Mesenchymal stem cell (in vitro differentiated cells and primary cell): ENCODE results near the gene EXD3.
A peak's percentile ranks its signal among the peaks of the same experiment; 100 is the strongest.

ENCODE experiments used
- DNase-seq: peaks from one replicate; pipeline ENCODE4 v3.0.0-alpha.2; 2013
- H2AFZ ChIP-seq: one replicate; pipeline ENCODE4 v1.6.1; 2013; ENCODE audit warnings: low read depth, mild to moderate bottlenecking, control low read depth, inconsistent platforms, low read length, moderate library complexity
- H2AK5ac ChIP-seq: 2 replicates; pipeline ENCODE4 v1.6.1; 2013; ENCODE audit warnings: low read length, moderate library complexity, mild to moderate bottlenecking, inconsistent platforms; ENCODE audit not compliant: severe bottlenecking
- H2BK120ac ChIP-seq: one replicate; pipeline ENCODE4 v1.6.1; 2013; ENCODE audit warnings: low read depth, mild to moderate bottlenecking, inconsistent platforms, low read length, moderate library complexity
- H2BK12ac ChIP-seq, 2 experiments: one replicate each; pipeline ENCODE4 v1.6.1; 2013; ENCODE audit warnings: inconsistent platforms in 2 of 2, low read length in 2 of 2, mild to moderate bottlenecking in 2 of 2, moderate library complexity in 2 of 2, control low read depth in 1 of 2
- H2BK15ac ChIP-seq: one replicate; pipeline ENCODE4 v1.6.1; 2013; ENCODE audit warnings: mild to moderate bottlenecking, low read depth, inconsistent platforms; ENCODE audit not compliant: poor library complexity, severe bottlenecking
- H2BK5ac ChIP-seq: 2 replicates; pipeline ENCODE4 v1.6.1; 2013; ENCODE audit warnings: low read depth, mild to moderate bottlenecking, low read length, control low read depth, inconsistent platforms; ENCODE audit not compliant: poor library complexity, severe bottlenecking
- H3K14ac ChIP-seq, 2 experiments: one replicate each; pipeline ENCODE4 v1.6.1; 2013; ENCODE audit warnings: inconsistent platforms in 2 of 2, low read length in 2 of 2, control low read depth in 1 of 2, mild to moderate bottlenecking in 1 of 2, moderate library complexity in 1 of 2
- H3K18ac ChIP-seq, 2 experiments: one replicate each; pipeline ENCODE4 v1.6.1; 2013; ENCODE audit warnings: inconsistent platforms in 2 of 2, low read length in 2 of 2, control low read depth in 1 of 2, low read depth in 1 of 2, mild to moderate bottlenecking in 1 of 2
- H3K23ac ChIP-seq, 2 experiments: one replicate each; pipeline ENCODE4 v1.6.1; 2013; ENCODE audit warnings: inconsistent platforms in 2 of 2, low read length in 2 of 2, mild to moderate bottlenecking in 2 of 2, moderate library complexity in 2 of 2, control low read depth in 1 of 2
- H3K27ac ChIP-seq: 2 replicates; pipeline ENCODE4 v1.5.1; 2013; ENCODE audit warnings: mild to moderate bottlenecking, moderate library complexity, low read length, control low read depth, inconsistent platforms; ENCODE audit not compliant: poor library complexity, severe bottlenecking
- H3K27me3 ChIP-seq, 2 experiments: 2 replicates each; pipeline versions ENCODE4 v1.6.1 to v1.7.0; 2013; ENCODE audit warnings: low read length in 2 of 2, mild to moderate bottlenecking in 2 of 2, moderate library complexity in 2 of 2, control low read depth in 1 of 2, inconsistent platforms in 1 of 2; ENCODE audit not compliant: control insufficient read depth in 1 of 2, insufficient read depth in 1 of 2
- H3K36me3 ChIP-seq, 2 experiments: 2 replicates each; pipeline versions ENCODE4 v1.6.1 to v1.7.0; 2013; ENCODE audit warnings: low read length in 2 of 2, control low read depth in 1 of 2, inconsistent platforms in 1 of 2, low read depth in 1 of 2, mild to moderate bottlenecking in 1 of 2; ENCODE audit not compliant: insufficient read depth in 2 of 2, control insufficient read depth in 1 of 2
- H3K4ac ChIP-seq, 2 experiments: one replicate each; pipeline ENCODE4 v1.6.1; 2013; ENCODE audit warnings: inconsistent platforms in 2 of 2, low read length in 2 of 2, mild to moderate bottlenecking in 2 of 2, moderate library complexity in 2 of 2, control low read depth in 1 of 2, low read depth in 1 of 2
- H3K4me1 ChIP-seq: 2 replicates; pipeline ENCODE4 v1.6.1; 2013; ENCODE audit warnings: low read depth, low read length, control low read depth; ENCODE audit not compliant: control insufficient read depth, insufficient read depth
- H3K4me2 ChIP-seq: 2 replicates; pipeline ENCODE4 v1.6.1; 2013; ENCODE audit warnings: low read length, mild to moderate bottlenecking, inconsistent platforms; ENCODE audit not compliant: poor library complexity, severe bottlenecking
- H3K4me3 ChIP-seq, 2 experiments: 2 replicates each; pipeline versions ENCODE4 v1.5.1 to v1.7.0; 2013; ENCODE audit warnings: low read length in 2 of 2, mild to moderate bottlenecking in 2 of 2, control low read depth in 1 of 2, low read depth in 1 of 2; ENCODE audit not compliant: insufficient read depth in 1 of 2
- H3K79me1 ChIP-seq: replicated peaks from 2 replicates; pipeline ENCODE4 v1.6.1; 2013; ENCODE audit warnings: mild to moderate bottlenecking, control low read depth, low read length, inconsistent platforms; ENCODE audit not compliant: poor library complexity, severe bottlenecking
- H3K9ac ChIP-seq: 2 replicates; pipeline ENCODE4 v1.7.0; 2013; ENCODE audit warnings: mild to moderate bottlenecking, low read length, moderate library complexity
- H3K9me3 ChIP-seq: 2 replicates; pipeline ENCODE4 v1.7.0; 2013; ENCODE audit warnings: mild to moderate bottlenecking, low read length; ENCODE audit not compliant: control insufficient read depth
- H4K8ac ChIP-seq: one replicate; pipeline ENCODE4 v1.6.1; 2013; ENCODE audit warnings: inconsistent platforms, mild to moderate bottlenecking, low read length, moderate library complexity
- H4K91ac ChIP-seq: one replicate; pipeline ENCODE4 v1.6.1; 2013; ENCODE audit warnings: mild to moderate bottlenecking, low read length, inconsistent platforms
- WGBS: methylation state at CpG from one replicate; pipeline ENCODE4 v1.1.7; 2013; ENCODE audit warnings: mixed read lengths; 5-methylcytosine and 5-hydroxymethylcytosine counted together

Gene EXD3

DNA sequence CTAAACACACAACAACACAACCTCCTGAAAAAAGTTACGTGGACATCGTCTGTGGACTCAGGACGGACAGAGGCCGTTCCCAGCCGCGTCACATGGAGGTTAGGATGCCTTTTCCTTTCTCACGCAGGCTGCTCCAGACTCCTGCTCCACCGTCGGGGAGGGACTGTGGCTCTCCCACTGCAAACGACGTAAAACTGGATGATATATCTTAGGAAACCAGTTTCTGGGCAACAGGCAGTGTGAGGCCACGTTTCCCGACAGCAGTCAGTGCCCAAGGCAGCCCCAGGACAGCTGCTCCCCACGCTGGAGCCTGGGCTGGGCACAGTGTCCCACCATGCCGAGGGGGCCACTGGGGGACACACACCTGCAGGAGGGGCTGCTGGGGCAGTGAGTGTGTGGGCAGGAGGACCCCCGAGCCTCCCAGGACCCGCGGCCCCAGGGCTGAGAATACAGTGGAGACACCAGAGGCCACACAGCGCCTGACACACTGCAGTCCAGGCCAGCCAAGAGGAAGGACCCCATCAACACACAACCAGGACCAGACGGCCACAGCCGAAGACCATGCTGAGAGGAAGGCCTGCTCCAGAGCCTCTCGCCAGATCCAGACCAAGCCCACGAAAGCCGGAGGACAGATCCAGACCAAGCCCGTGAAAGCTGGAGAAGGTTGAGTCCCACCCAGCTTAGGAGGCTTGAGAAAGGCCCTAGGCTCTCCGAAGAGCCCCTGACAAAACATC, 26.2 kb downstream of the EXD3 start:
- Histone ChIP-seq H2AK5ac (no peak overlapping the region), H3K14ac (peak overlapping the region in 1 of 2 experiments; percentile 30), H3K23ac (no peak overlapping the region), H2BK120ac (no peak overlapping the region), H3K4me1 (peaks cover 14% of the 10 kb centered on the region), H3K4ac (no peak overlapping the region), H3K27me3 (no peaks in the 10 kb centered on the region), H3K9ac (no peak overlapping the region), H3K4me3 (no peak overlapping the region), H2BK12ac (no peak overlapping the region), H3K4me2 (no peak overlapping the region), H2BK5ac (no peak overlapping the region), H3K27ac (no peak overlapping the region), H3K36me3 (peaks cover 0 to 33% of the 10 kb centered on the region in 2 experiments), H3K18ac (no peak overlapping the region), H4K8ac (no peak overlapping the region), H2AFZ (no peak overlapping the region), H3K79me1 (peaks cover 8% of the 10 kb centered on the region), H3K9me3 (peaks cover 2% of the 10 kb centered on the region), H4K91ac (no peak overlapping the region), H2BK15ac (no peak overlapping the region)
- no peak for DNase-seq
- WGBS, result 95% methylated on average over 26 of the region's 26 CpGs

DNA sequence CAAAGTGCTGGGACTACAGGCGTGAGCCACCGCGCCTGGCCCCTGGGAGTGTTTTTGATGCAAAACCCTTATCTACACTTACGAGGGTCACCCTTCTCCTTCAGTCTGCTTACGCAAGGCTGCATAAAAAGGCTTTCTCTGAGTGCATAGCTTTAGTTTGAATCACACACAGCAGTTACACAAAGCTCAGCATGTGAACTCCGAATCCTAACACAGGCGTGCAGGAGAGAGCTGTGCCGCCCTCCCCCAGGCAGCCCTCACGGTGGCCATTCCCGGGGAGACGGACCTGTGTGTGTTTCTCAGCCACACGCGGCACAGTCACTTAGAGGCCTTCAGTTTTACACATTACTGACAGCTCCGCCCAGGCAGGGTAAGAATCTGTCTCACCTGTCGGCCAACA, 26.7 kb downstream of the EXD3 start:
- WGBS, result 65% methylated on average over 15 of the region's 15 CpGs

DNA sequence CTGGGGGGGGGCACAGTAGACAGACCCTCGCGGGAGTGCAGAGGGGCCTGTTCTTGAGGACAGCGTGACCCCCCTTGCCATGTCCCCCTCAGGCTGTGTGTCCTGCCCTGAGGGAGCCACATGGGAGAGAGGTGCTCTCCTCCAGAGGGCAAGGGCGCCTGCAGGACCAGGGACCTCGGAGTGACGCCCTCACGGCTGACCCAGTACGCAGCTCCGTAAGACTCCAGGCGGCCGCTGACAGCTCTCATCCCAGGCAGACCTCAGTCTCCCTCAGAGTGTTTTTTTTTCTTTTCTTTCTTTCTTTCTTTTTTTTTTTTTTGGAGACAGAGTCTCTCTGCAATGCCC, 27.3 kb downstream of the EXD3 start:
- H2BK15ac ChIP-seq, result no peak overlapping the region
- no peak for DNase-seq
- peaks cover 14% of the 10 kb centered on the region for H3K4me1 ChIP-seq
- no peak overlapping the region for H2BK5ac ChIP-seq
- no peak overlapping the region for H4K91ac ChIP-seq
- H3K4me3 ChIP-seq, result no peak overlapping the region
- H3K27ac ChIP-seq, result no peak overlapping the region
- H3K23ac ChIP-seq, result no peak overlapping the region
- H3K9ac ChIP-seq, result no peak overlapping the region
- no peak overlapping the region for H2AK5ac ChIP-seq
- 92% methylated on average over 11 of the region's 11 CpGs for WGBS
- no peak overlapping the region for H2BK12ac ChIP-seq
- no peak overlapping the region for H4K8ac ChIP-seq
- H3K4me2 ChIP-seq, result no peak overlapping the region
- H3K79me1 ChIP-seq, result peaks cover 8% of the 10 kb centered on the region
- peaks cover 0 to 41% of the 10 kb centered on the region in 2 experiments for H3K36me3 ChIP-seq
- H3K14ac ChIP-seq, result no peak overlapping the region
- no peak overlapping the region for H3K4ac ChIP-seq
- H3K18ac ChIP-seq, result peak overlapping the region in 1 of 2 experiments; percentile 9
- no peak overlapping the region for H2BK120ac ChIP-seq
- H3K9me3 ChIP-seq, result peaks cover 2% of the 10 kb centered on the region
- H2AFZ ChIP-seq, result no peak overlapping the region
- H3K27me3 ChIP-seq, result no peaks in the 10 kb centered on the region

More for the DNA sequence above, 26.7 kb downstream of the EXD3 start:
- Histone ChIP-seq H3K4me3 (no peak overlapping the region), H2BK5ac (no peak overlapping the region), H4K8ac (no peak overlapping the region), H2AFZ (no peak overlapping the region), H2BK15ac (no peak overlapping the region), H3K4me1 (peaks cover 14% of the 10 kb centered on the region), H3K23ac (no peak overlapping the region), H3K4ac (no peak overlapping the region), H3K4me2 (no peak overlapping the region), H3K36me3 (peaks cover 0 to 35% of the 10 kb centered on the region in 2 experiments), H2BK12ac (no peak overlapping the region), H3K9ac (no peak overlapping the region), H3K18ac (no peak overlapping the region), H2AK5ac (no peak overlapping the region), H3K14ac (no peak overlapping the region), H3K9me3 (peaks cover 2% of the 10 kb centered on the region), H3K79me1 (peaks cover 8% of the 10 kb centered on the region), H3K27ac (no peak overlapping the region), H3K27me3 (no peaks in the 10 kb centered on the region), H4K91ac (no peak overlapping the region), H2BK120ac (no peak overlapping the region)
- peak; percentile 88 for DNase-seq

DNA sequence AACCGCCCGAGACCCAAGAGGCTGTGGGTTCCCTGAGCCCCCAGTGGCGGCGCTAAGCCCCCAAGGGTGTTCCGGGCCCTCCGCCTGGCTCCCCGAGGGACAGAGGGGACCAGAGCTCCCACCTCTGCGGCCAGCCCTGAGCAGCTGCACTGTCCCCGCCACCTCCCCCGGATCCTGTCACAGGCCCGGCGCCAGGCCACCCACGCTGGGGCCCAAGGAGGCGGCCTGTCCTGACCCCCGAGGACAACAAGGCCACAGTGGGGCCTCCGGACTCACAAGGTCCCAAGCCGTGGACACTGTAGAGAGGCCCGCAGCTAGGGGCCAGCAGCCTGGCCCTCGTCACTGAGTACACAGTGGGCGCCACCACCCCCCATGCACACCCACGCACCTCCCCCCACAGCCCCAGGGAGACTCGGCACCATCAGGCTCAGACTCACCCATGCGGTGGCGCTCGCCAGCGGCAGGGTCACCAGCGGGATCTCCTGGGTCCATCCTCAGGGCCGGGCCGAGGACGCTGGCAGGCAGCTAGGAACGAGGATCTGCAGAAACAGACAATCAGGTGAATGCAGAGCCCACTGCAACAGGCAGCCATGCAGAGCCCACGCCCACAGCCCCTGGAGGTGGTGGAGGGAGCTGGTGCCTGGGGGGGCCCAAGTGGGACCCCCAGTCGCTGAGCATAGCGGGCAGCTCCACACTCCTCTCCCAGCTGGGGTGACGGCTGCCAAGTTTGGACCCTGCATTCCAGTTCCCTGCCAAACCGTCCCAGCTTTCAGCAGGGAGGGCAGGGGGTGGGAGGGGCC, 27.9 kb downstream of the EXD3 start:
- H2BK5ac ChIP-seq, result no peak overlapping the region
- no peak overlapping the region for H4K8ac ChIP-seq
- H3K9ac ChIP-seq, result no peak overlapping the region
- peaks cover 8% of the 10 kb centered on the region for H3K79me1 ChIP-seq
- no peak overlapping the region for H3K4me2 ChIP-seq
- no peak overlapping the region for H2AFZ ChIP-seq
- H3K4ac ChIP-seq, result no peak overlapping the region
- H2BK120ac ChIP-seq, result no peak overlapping the region
- H3K27ac ChIP-seq, result no peak overlapping the region
- peaks cover 2% of the 10 kb centered on the region for H3K9me3 ChIP-seq
- H3K18ac ChIP-seq, result no peak overlapping the region
- H3K14ac ChIP-seq, result no peak overlapping the region
- H3K23ac ChIP-seq, result no peak overlapping the region
- DNase-seq, result no peak
- H3K4me1 ChIP-seq, result peaks cover 14% of the 10 kb centered on the region
- H3K27me3 ChIP-seq, result no peaks in the 10 kb centered on the region
- H2BK15ac ChIP-seq, result no peak overlapping the region
- no peak overlapping the region for H3K4me3 ChIP-seq
- no peak overlapping the region for H2AK5ac ChIP-seq
- peaks cover 0 to 42% of the 10 kb centered on the region in 2 experiments for H3K36me3 ChIP-seq
- no peak overlapping the region for H4K91ac ChIP-seq
- 93% methylated on average over 33 of the region's 36 CpGs for WGBS
- H2BK12ac ChIP-seq, result no peak overlapping the region
